Caco-2 (cell line): ENCODE data around the gene CSTA. TPM values are rescaled to one million over a fixed set of nuclear protein-coding genes. Genes with fewer than 3 reads are reported as not detected.

Experiments used
- BruUV-seq: library from RNA; stranded (reverse); fragments of 400-500 nt; replicated peaks from 2 replicates; lab custom pipeline; 2021; lab: Mats Ljungman, UMichigan
- CTCF ChIA-PET: fragments of 300-600 bp; sonication (Branson Sonifier 250); formaldehyde crosslinking; loops from one replicate; lab custom pipeline; 2022; ENCODE audit warnings: antibody characterized with exemption; lab: Charles Lee
- POLR2A ChIA-PET: fragments of 300-600 bp; sonication (Branson Sonifier 250); formaldehyde crosslinking; loops from one replicate; lab custom pipeline; 2022; ENCODE audit warnings: antibody characterized with exemption; lab: Charles Lee
- DNase-seq, 2 experiments: peaks; one replicate each; pipeline versions ENCODE4 v3.0.0 to v3.0.0-alpha.2; 2020 to 2022
- H3K27me3 ChIP-seq: replicated peaks from 2 replicates; pipeline ENCODE4 v1.6.0; 2011; ENCODE audit warnings: low read length; ENCODE audit not compliant: control insufficient read depth, insufficient read depth
- H3K36me3 ChIP-seq: 2 replicates; pipeline ENCODE4 v1.5.1; 2011; ENCODE audit warnings: low read length; ENCODE audit not compliant: control insufficient read depth, insufficient read depth
- H3K4me1 ChIP-seq: fragments of 250-450 bp; sonication (Bioruptor Pico); 2 replicates; pipeline ENCODE4 v1.5.1; 2020; ENCODE audit warnings: mild to moderate bottlenecking
- H3K4me3 ChIP-seq: 2 replicates; pipeline ENCODE4 v1.5.1; 2011; ENCODE audit warnings: low read depth, mild to moderate bottlenecking, control low read depth, low read length
- H3K9me3 ChIP-seq: fragments of 250-450 bp; sonication (Bioruptor Pico); 2 replicates; pipeline ENCODE4 v1.5.1; 2020; ENCODE audit warnings: mild to moderate bottlenecking, moderate library complexity
- H3K27ac Mint-ChIP-seq: one replicate; pipeline ENCODE4 v1.8.0; 2022; ENCODE audit warnings: mixed read lengths; ENCODE audit not compliant: unreplicated experiment
- H3K27me3 Mint-ChIP-seq: one replicate; pipeline ENCODE4 v1.8.0; 2022; ENCODE audit warnings: mixed read lengths; ENCODE audit not compliant: insufficient read depth, unreplicated experiment
- H3K36me3 Mint-ChIP-seq: one replicate; pipeline ENCODE4 v1.8.0; 2022; ENCODE audit warnings: mild to moderate bottlenecking, mixed read lengths; ENCODE audit not compliant: insufficient read depth, unreplicated experiment
- H3K4me1 Mint-ChIP-seq: one replicate; pipeline ENCODE4 v1.8.0; 2022; ENCODE audit warnings: low read depth, mixed read lengths; ENCODE audit not compliant: unreplicated experiment
- H3K4me3 Mint-ChIP-seq: one replicate; pipeline ENCODE4 v1.8.0; 2022; ENCODE audit warnings: mild to moderate bottlenecking, moderate library complexity, mixed read lengths; ENCODE audit not compliant: unreplicated experiment
- H3K9me3 Mint-ChIP-seq: one replicate; pipeline ENCODE4 v1.8.0; 2022; ENCODE audit warnings: mixed read lengths; ENCODE audit not compliant: unreplicated experiment
- intact Hi-C: fragments of 100-400 bp; cut with micrococcal nuclease; formaldehyde crosslinking; loops from one replicate; pipeline ENCODE4 v1.10.0; 2022; ENCODE audit not compliant: unreplicated experiment
- total RNA-seq: library from RNA; stranded (reverse); gene quantifications from 2 replicates; pipeline ENCODE4 v1.2.3, GENCODE V29; 2022
- TF ChIP-seq, protein P1 (sequence below), 2 experiments: fragments of 200-600 bp in 1 of 2; IDR thresholded peaks; 1 replicate in 1 of 2; 2 replicates in 1 of 2; pipeline versions ENCODE4 v1.5.1 to v1.8.0; 2011 to 2022; ENCODE audit warnings: antibody characterized with exemption in 1 of 2, control low read depth in 1 of 2, inconsistent platforms in 1 of 2, low read depth in 1 of 2, low read length in 1 of 2, mild to moderate bottlenecking in 1 of 2, moderate library complexity in 1 of 2; ENCODE audit not compliant: insufficient read depth in 1 of 2, severe bottlenecking in 1 of 2, unreplicated experiment in 1 of 2

Gene CSTA
- total RNA-seq, 1 experiment from 2014 or later = 1.1 TPM

DNA sequence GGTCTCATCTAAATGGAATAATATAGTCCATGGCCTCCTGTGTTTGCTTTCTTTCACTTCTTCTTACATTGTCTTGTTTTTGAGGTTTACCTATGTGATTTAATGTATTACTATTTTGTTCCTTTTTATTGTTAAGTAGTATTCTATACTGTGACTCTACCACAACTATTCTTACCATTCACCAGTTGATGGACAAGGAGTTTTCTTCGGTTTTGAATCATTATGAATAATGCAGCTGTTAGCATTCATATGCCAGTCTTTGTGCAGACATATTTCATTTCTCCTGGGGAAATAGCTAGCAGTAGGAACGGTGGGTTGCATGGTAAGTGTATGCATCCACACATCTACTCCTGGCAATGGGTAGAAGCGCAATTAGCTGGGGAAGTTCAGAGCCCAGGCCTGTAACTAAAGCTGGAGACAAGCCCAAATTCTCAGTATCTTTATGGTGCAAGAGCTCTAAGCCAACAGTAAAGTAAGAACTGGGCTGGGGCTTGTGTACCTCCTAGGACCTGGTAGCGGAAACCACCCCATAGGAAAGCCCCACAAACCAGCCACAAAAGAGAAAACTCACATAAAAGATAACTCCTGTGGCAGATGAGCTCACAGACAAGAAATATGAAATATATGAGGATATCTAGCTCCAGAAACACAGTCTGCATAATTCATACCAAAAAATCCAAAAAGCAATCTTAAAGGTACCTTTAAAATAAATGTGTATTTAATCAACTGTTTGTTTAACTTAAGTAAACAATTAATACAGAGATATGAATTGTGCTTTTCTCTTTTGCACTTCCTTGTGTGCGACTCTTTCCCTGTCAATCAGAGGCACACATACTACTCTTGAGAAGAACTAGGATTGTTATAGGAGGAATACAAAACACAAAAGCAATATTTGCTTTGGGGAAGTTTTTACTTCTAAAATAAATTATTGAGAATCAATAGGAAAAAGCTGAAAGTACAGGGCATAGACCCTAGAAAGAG, 2.7 kb upstream of the CSTA start:
- BruUV-seq = no TSS peak
- Histone ChIP-seq H3K4me3 (no peak overlapping the region), H3K4me1 (no peaks in the 10 kb centered on the region), H3K27me3 (no peaks in the 10 kb centered on the region), H3K36me3 (no peaks in the 10 kb centered on the region), H3K9me3 (peaks cover 8% of the 10 kb centered on the region; the same call in 1 of the 2 replicates)
- TF ChIP-seq, protein P1, sequence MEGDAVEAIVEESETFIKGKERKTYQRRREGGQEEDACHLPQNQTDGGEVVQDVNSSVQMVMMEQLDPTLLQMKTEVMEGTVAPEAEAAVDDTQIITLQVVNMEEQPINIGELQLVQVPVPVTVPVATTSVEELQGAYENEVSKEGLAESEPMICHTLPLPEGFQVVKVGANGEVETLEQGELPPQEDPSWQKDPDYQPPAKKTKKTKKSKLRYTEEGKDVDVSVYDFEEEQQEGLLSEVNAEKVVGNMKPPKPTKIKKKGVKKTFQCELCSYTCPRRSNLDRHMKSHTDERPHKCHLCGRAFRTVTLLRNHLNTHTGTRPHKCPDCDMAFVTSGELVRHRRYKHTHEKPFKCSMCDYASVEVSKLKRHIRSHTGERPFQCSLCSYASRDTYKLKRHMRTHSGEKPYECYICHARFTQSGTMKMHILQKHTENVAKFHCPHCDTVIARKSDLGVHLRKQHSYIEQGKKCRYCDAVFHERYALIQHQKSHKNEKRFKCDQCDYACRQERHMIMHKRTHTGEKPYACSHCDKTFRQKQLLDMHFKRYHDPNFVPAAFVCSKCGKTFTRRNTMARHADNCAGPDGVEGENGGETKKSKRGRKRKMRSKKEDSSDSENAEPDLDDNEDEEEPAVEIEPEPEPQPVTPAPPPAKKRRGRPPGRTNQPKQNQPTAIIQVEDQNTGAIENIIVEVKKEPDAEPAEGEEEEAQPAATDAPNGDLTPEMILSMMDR (IDR thresholded peaks at IDR 0.05; ENCODE audit: insufficient read depth in 1 of 2, low read depth in 1 of 2, low read length in 1 of 2, severe bottlenecking in 1 of 2, unreplicated experiment in 1 of 2) = no peak
- DNase-seq = no peak
- no peak overlapping the region for H3K27ac Mint-ChIP-seq
- POLR2A ChIA-PET = no interaction called here
- no peak overlapping the region for H3K4me3 Mint-ChIP-seq
- peaks cover 9% of the 10 kb centered on the region for H3K9me3 Mint-ChIP-seq
- CTCF ChIA-PET = no interaction called here
- H3K4me1 Mint-ChIP-seq = no peaks in the 10 kb centered on the region
- no peaks in the 10 kb centered on the region for H3K27me3 Mint-ChIP-seq
- intact Hi-C loops = no loop called here
- H3K36me3 Mint-ChIP-seq = no peaks in the 10 kb centered on the region

DNA sequence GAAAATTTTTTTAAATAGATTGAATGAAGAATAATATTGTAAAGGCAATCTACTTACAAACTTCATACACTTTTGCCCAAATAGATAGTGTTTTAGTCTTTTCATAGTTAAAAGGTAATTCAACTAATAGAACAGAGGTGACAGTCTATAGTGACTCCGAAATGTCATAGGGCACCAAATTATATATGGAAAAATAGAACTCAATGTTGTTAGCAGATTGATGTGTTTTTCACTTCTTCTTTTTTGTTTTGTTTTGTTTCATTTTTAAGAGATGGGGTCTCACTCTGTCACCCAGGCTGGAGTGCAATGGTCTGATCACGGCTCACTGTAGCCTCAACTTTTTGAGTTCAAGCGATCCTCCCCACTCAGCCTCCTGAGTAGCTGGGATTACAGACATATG, 721 bp downstream of the CSTA start:
- Mint-ChIP-seq H3K9me3 (no peaks in the 10 kb centered on the region), H3K4me1 (no peaks in the 10 kb centered on the region), H3K4me3 (no peak overlapping the region), H3K27ac (no peak overlapping the region), H3K27me3 (peaks cover 3% of the 10 kb centered on the region), H3K36me3 (no peaks in the 10 kb centered on the region)
- TF ChIP-seq, protein P1 (IDR thresholded peaks at IDR 0.05; ENCODE audit: insufficient read depth in 1 of 2, low read depth in 1 of 2, low read length in 1 of 2, severe bottlenecking in 1 of 2, unreplicated experiment in 1 of 2) = no peak
- no peaks in the 10 kb centered on the region for H3K4me1 ChIP-seq
- no peak for DNase-seq
- no peak overlapping the region for H3K4me3 ChIP-seq
- no peaks in the 10 kb centered on the region for H3K9me3 ChIP-seq
- intact Hi-C loops = no loop called here
- no peaks in the 10 kb centered on the region for H3K36me3 ChIP-seq
- POLR2A ChIA-PET = no interaction called here
- BruUV-seq = no TSS peak
- no peaks in the 10 kb centered on the region for H3K27me3 ChIP-seq
- CTCF ChIA-PET = no interaction called here

DNA sequence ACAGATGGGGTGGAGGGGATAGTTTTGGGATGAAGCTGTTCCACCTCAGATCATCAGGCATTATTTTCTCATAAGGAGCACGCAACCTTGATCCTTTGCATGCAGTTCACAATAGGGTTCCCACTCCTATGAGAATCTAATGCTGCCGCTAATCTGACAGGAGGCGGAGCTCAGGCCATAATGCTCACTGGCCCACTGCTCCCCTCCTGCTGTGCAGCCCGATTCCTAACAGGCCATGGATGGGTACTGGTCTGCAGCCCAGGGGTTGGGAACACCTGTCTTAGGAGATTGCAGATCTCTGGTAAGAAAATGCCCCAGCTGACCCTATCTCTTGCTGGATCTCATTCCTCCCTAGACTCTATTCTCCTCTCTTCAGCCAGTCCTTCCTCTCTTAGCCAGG, 6.8 kb downstream of the CSTA start:
- BruUV-seq = no TSS peak
- POLR2A ChIA-PET = no interaction called here
- no peaks in the 10 kb centered on the region for H3K4me1 ChIP-seq
- TF ChIP-seq, protein P1 (IDR thresholded peaks at IDR 0.05; ENCODE audit: insufficient read depth in 1 of 2, low read depth in 1 of 2, low read length in 1 of 2, severe bottlenecking in 1 of 2, unreplicated experiment in 1 of 2) = no peak
- no peak for DNase-seq
- no peak overlapping the region for H3K27ac Mint-ChIP-seq
- no peaks in the 10 kb centered on the region for H3K36me3 Mint-ChIP-seq
- H3K9me3 Mint-ChIP-seq = no peaks in the 10 kb centered on the region
- peaks cover 6% of the 10 kb centered on the region for H3K27me3 Mint-ChIP-seq
- H3K4me1 Mint-ChIP-seq = no peaks in the 10 kb centered on the region
- H3K9me3 ChIP-seq = no peaks in the 10 kb centered on the region
- intact Hi-C loops = no loop called here
- CTCF ChIA-PET = interaction anchor here (0.7 kb wide), 1 partner anchor 25 kb away, joined by 3 read pairs; no protein-coding TSS in a partner anchor
- no peaks in the 10 kb centered on the region for H3K36me3 ChIP-seq
- no peak overlapping the region for H3K4me3 ChIP-seq
- no peak overlapping the region for H3K4me3 Mint-ChIP-seq
- H3K27me3 ChIP-seq = no peaks in the 10 kb centered on the region
